ENCODE measurements around the gene UNK. TPM values are rescaled to one million over a fixed set of nuclear protein-coding genes. Genes with fewer than 3 reads are reported as not detected.

UNK gene
- total RNA-seq, 2 experiments from 2014 or later = 41.5 to 67.6 TPM

- ChIA-PET CTCF (ENCODE audit: unreplicated experiment) (no interaction called here), POLR2A (interaction anchor here (1.3 kb wide), 2 partner anchors 12 to 24 kb away, joined by 3 to 6 read pairs; no protein-coding TSS in a partner anchor)
- H3K9me3 ChIP-seq (ENCODE audit: low read length) = no peaks in the 10 kb centered on the region
- no peak overlapping the region for H2AFZ ChIP-seq (ENCODE audit: low read length)
- BruUV-seq (replicated peaks) = TSS peak; percentile 47
- H3K4me3 ChIP-seq (ENCODE audit: low read depth, low read length, poor library complexity, severe bottlenecking) = no peak overlapping the region
- no peaks in the 10 kb centered on the region for H3K4me1 ChIP-seq (ENCODE audit: insufficient read depth, low read length, poor library complexity, severe bottlenecking)
- DNase-seq (ENCODE audit: low spot score) = no peak
- no peaks in the 10 kb centered on the region for H4K20me1 ChIP-seq (ENCODE audit: insufficient read depth, low read length)
- TF ChIP-seq CTCF (conservative IDR thresholded peaks at IDR 0.05; ENCODE audit: low read length) (no peak), EZH2phosphoT487 (IDR thresholded peaks at IDR 0.05; ENCODE audit: borderline replicate concordance, low read depth, low read length) (no peak)
- H3K9me2 ChIP-seq (ENCODE audit: insufficient read depth, low read length) = no peaks in the 10 kb centered on the region
- H3K36me3 ChIP-seq (ENCODE audit: insufficient read depth, low read length) = peaks cover 39% of the 10 kb centered on the region
- no peak overlapping the region for H3K27ac ChIP-seq (ENCODE audit: low read depth, low read length, poor library complexity, severe bottlenecking)
- intact Hi-C loops (cut with micrococcal nuclease; ENCODE audit: unreplicated experiment) = no loop called here
- H3K79me2 ChIP-seq (ENCODE audit: insufficient read depth, low read depth, low read length) = peaks cover 7% of the 10 kb centered on the region; the same call in 1 of the 2 replicates
- no peak overlapping the region for H3K4me2 ChIP-seq (ENCODE audit: low read length)
Observed at GRCh38 chr17:75803883-75804282, 19.3 kb downstream of the UNK start.

GRCh38 chr17:75806822-75807500 lies 22.4 kb downstream of the UNK start:
- peaks cover 7% of the 10 kb centered on the region; the same call in 1 of the 2 replicates for H3K79me2 ChIP-seq (ENCODE audit: insufficient read depth, low read depth, low read length)
- H4K20me1 ChIP-seq (ENCODE audit: insufficient read depth, low read length) = no peaks in the 10 kb centered on the region
- H3K4me1 ChIP-seq (ENCODE audit: insufficient read depth, low read length, poor library complexity, severe bottlenecking) = no peaks in the 10 kb centered on the region
- DNase-seq (ENCODE audit: low spot score) = no peak
- H3K36me3 ChIP-seq (ENCODE audit: insufficient read depth, low read length) = peaks cover 43% of the 10 kb centered on the region; the same call in 1 of the 2 replicates
- H3K27ac ChIP-seq (ENCODE audit: low read depth, low read length, poor library complexity, severe bottlenecking) = no peak overlapping the region
- ChIA-PET CTCF (ENCODE audit: unreplicated experiment) (no interaction called here), POLR2A (interaction anchor here (0.6 to 1.3 kb wide), 2 partner anchors 16 to 147 kb away, joined by 3 to 4 read pairs; no protein-coding TSS in a partner anchor)
- H3K9me2 ChIP-seq (ENCODE audit: insufficient read depth, low read length) = no peaks in the 10 kb centered on the region
- TF ChIP-seq EZH2phosphoT487 (IDR thresholded peaks at IDR 0.05; ENCODE audit: borderline replicate concordance, low read depth, low read length) (no peak), CTCF (conservative IDR thresholded peaks at IDR 0.05; ENCODE audit: low read length) (no peak)
- H3K4me3 ChIP-seq (ENCODE audit: low read depth, low read length, poor library complexity, severe bottlenecking) = no peak overlapping the region
- H2AFZ ChIP-seq (ENCODE audit: low read length) = no peak overlapping the region
- intact Hi-C loops (cut with micrococcal nuclease; ENCODE audit: unreplicated experiment) = no loop called here
- no peaks in the 10 kb centered on the region for H3K9me3 ChIP-seq (ENCODE audit: low read length)
- BruUV-seq (replicated peaks) = no TSS peak
- H3K4me2 ChIP-seq (ENCODE audit: low read length) = no peak overlapping the region

GRCh38 chr17:75807861-75808260 lies 23.3 kb downstream of the UNK start:
- Histone ChIP-seq H3K4me2 (ENCODE audit: low read length) (no peak overlapping the region), H4K20me1 (ENCODE audit: insufficient read depth, low read length) (no peaks in the 10 kb centered on the region), H3K4me1 (ENCODE audit: insufficient read depth, low read length, poor library complexity, severe bottlenecking) (no peaks in the 10 kb centered on the region), H3K36me3 (ENCODE audit: insufficient read depth, low read length) (peaks cover 47% of the 10 kb centered on the region), H3K4me3 (ENCODE audit: low read depth, low read length, poor library complexity, severe bottlenecking) (no peak overlapping the region), H3K27ac (ENCODE audit: low read depth, low read length, poor library complexity, severe bottlenecking) (no peak overlapping the region), H2AFZ (ENCODE audit: low read length) (no peak overlapping the region), H3K9me3 (ENCODE audit: low read length) (no peaks in the 10 kb centered on the region), H3K9me2 (ENCODE audit: insufficient read depth, low read length) (no peaks in the 10 kb centered on the region), H3K79me2 (ENCODE audit: insufficient read depth, low read depth, low read length) (peaks cover 7% of the 10 kb centered on the region; the same call in 1 of the 2 replicates)
- ChIA-PET CTCF (ENCODE audit: unreplicated experiment) (no interaction called here), POLR2A (interaction anchor here (0.5 to 1.3 kb wide), 2 partner anchors 17 to 163 kb away, joined by 4 read pairs; no protein-coding TSS in a partner anchor)
- TF ChIP-seq CTCF (conservative IDR thresholded peaks at IDR 0.05; ENCODE audit: low read length) (no peak), EZH2phosphoT487 (IDR thresholded peaks at IDR 0.05; ENCODE audit: borderline replicate concordance, low read depth, low read length) (no peak)
- no peak for DNase-seq (ENCODE audit: low spot score)
- intact Hi-C loops (cut with micrococcal nuclease; ENCODE audit: unreplicated experiment) = no loop called here
- BruUV-seq (replicated peaks) = no TSS peak

Data from OCI-LY7 (cell line).